Lung (tissue), 12 donors: ENCODE data around the gene NCBP3. TPM values are rescaled to one million over a fixed set of nuclear protein-coding genes. Genes with fewer than 3 reads are reported as not detected.

ENCODE experiments used
- ATAC-seq: fragments of 200-7000 bp; cut with Tn5 transposase; one replicate; pipeline ENCODE4 v1.9.1; 2020; ENCODE audit warnings: moderate number of reproducible peaks; ENCODE audit not compliant: insufficient read depth, low FRiP score
- DNase-seq, 3 donors: peaks; one replicate each; pipeline ENCODE4 v3.0.0-alpha.2; 2013 to 2017
- H3K27ac ChIP-seq, 2 donors: one replicate each; pipeline ENCODE4 v1.5.1; 2013; ENCODE audit warnings: mild to moderate bottlenecking in 2 of 2, moderate library complexity in 2 of 2, control low read depth in 1 of 2, inconsistent platforms in 1 of 2, low read depth in 1 of 2, low read length in 1 of 2
- H3K27me3 ChIP-seq, 3 donors: one replicate each; pipeline ENCODE4 v1.5.1; 2013; ENCODE audit warnings: low read length in 2 of 3; ENCODE audit not compliant: control insufficient read depth in 3 of 3, insufficient read depth in 3 of 3
- H3K36me3 ChIP-seq, 4 donors: one replicate each; pipeline ENCODE4 v1.5.1; 2013; ENCODE audit warnings: low read length in 4 of 4, mild to moderate bottlenecking in 1 of 4, moderate library complexity in 1 of 4; ENCODE audit not compliant: control insufficient read depth in 4 of 4, insufficient read depth in 4 of 4
- H3K4me1 ChIP-seq, 5 donors: one replicate each; pipeline ENCODE4 v1.5.1; 2013; ENCODE audit warnings: low read length in 5 of 5, mild to moderate bottlenecking in 2 of 5, moderate library complexity in 1 of 5; ENCODE audit not compliant: control insufficient read depth in 5 of 5, insufficient read depth in 5 of 5
- H3K4me3 ChIP-seq: one replicate; pipeline ENCODE4 v1.5.1; 2013; ENCODE audit warnings: mild to moderate bottlenecking, control low read depth, moderate library complexity
- H3K9ac ChIP-seq, 2 donors: one replicate each; pipeline ENCODE4 v1.5.1; 2013; ENCODE audit warnings: low read length in 2 of 2, control low read depth in 1 of 2; ENCODE audit not compliant: insufficient read depth in 1 of 2
- H3K9me3 ChIP-seq, 4 donors: one replicate each; pipeline ENCODE4 v1.5.1; 2013; ENCODE audit warnings: low read length in 3 of 4, mild to moderate bottlenecking in 1 of 4, moderate library complexity in 1 of 4; ENCODE audit not compliant: control insufficient read depth in 4 of 4, insufficient read depth in 3 of 4
- WGBS, 2 donors: extraction: QIAGEN DNeasy Blood & Tissue Kit; methylation state at CpG; one replicate each; pipeline ENCODE4 v1.1.7; 2013; 5-methylcytosine and 5-hydroxymethylcytosine counted together
- polyA plus RNA-seq, 2 donors: library from polyadenylated mRNA; stranded (reverse); fragments of 200-250 nt; gene quantifications; one replicate each; pipeline ENCODE4 v1.2.1, GENCODE V29; 2013
- total RNA-seq, 2 donors: library from RNA; depleted of rRNA in 1 of 2; stranded (reverse); fragments of >200 nt in 1 of 2; gene quantifications; one replicate each; pipeline ENCODE4 v1.2.1, GENCODE V29; 2014 to 2021
- TF ChIP-seq, protein P1 (sequence below): IDR thresholded peaks from 2 replicates; pipeline ENCODE4 v1.5.1; 2012; ENCODE audit warnings: mild to moderate bottlenecking; ENCODE audit errors: control extremely low read depth, extremely low read depth
- donor health status: control.
- donor health status: control.
- donor health status: Bipolar disorder and iron deficiency.
- donor health status: healthy.
- donor health status: DM: yes; HTN: yes; CAD: no.

NCBP3 gene
- total and polyA plus RNA-seq, 4 donors = 15.9 to 49.4 (median 26.0) TPM

DNA sequence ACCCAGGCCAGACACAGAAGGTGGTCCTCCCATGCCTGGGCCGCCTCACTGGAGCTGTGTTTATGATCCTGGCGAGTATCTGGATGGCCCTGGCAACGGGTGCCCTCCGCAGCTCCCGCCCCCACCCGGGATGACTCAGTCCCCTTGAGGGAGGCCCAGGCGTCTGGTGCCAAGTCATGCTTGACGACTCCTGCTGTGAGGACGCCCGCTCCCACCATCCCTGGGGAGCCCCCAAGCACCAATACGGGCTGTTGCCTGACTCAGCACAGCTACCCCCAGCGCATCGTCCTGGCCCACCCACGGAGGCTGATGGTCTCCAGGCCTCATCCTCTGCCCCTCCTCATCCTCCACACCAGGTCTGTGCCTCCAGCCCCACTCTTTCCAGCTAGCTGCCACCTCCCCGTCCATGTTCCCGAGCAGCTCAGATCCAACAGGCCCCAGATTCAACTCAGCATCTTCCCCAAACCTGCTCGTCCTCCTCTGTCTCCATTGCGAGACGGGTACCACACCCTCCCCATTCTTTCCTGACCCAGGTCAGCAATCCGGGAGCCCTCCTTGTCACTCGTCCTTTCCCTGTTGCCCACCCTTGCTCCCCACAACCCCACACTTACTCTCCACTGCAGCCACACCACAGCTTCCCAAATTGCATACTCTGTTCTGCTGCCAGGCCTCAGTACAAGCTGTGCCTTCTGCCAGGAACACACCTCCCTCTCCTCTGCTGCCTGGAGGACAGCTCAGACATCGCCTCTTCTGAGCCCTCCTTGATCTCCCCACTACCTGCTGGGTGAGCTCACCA is 44.2 kb upstream of the NCBP3 start:
- Histone ChIP-seq H3K36me3 (no peaks in the 10 kb centered on the region), H3K27ac (peak overlapping the region in 1 of 2 donors; percentile 58), H3K27me3 (no peaks in the 10 kb centered on the region), H3K9me3 (no peaks in the 10 kb centered on the region), H3K4me1 (peaks cover 0 to 48% (median 13%) of the 10 kb centered on the region in 5 donors), H3K4me3 (no peak overlapping the region), H3K9ac (no peak overlapping the region)
- peak in 1 of 3 donors; percentile 26 for DNase-seq
- TF ChIP-seq, protein P1, sequence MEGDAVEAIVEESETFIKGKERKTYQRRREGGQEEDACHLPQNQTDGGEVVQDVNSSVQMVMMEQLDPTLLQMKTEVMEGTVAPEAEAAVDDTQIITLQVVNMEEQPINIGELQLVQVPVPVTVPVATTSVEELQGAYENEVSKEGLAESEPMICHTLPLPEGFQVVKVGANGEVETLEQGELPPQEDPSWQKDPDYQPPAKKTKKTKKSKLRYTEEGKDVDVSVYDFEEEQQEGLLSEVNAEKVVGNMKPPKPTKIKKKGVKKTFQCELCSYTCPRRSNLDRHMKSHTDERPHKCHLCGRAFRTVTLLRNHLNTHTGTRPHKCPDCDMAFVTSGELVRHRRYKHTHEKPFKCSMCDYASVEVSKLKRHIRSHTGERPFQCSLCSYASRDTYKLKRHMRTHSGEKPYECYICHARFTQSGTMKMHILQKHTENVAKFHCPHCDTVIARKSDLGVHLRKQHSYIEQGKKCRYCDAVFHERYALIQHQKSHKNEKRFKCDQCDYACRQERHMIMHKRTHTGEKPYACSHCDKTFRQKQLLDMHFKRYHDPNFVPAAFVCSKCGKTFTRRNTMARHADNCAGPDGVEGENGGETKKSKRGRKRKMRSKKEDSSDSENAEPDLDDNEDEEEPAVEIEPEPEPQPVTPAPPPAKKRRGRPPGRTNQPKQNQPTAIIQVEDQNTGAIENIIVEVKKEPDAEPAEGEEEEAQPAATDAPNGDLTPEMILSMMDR = no peak
- ATAC-seq = no peak
- WGBS, 2 donors = 69 to 84% methylated on average over 22 of the region's 22 CpGs

GRCh38 chr17:3889325-3890012 is 43.4 kb upstream of the NCBP3 start:
- no peak overlapping the region for H3K4me3 ChIP-seq
- ATAC-seq (no peak), DNase-seq (no peak)
- no peaks in the 10 kb centered on the region for H3K27me3 ChIP-seq
- H3K4me1 ChIP-seq = peaks cover 0 to 43% (median 13%) of the 10 kb centered on the region in 5 donors
- TF ChIP-seq, protein P1 = no peak
- H3K9ac ChIP-seq = no peak overlapping the region
- no peaks in the 10 kb centered on the region for H3K9me3 ChIP-seq
- peaks cover 0 to 2% (median 0%) of the 10 kb centered on the region in 4 donors for H3K36me3 ChIP-seq
- peak overlapping the region in 1 of 2 donors; percentile 58 for H3K27ac ChIP-seq
- 90% methylated on average over 17 of the region's 17 CpGs for WGBS, 2 donors

GRCh38 chr17:3888343-3889171 is 42.5 kb upstream of the NCBP3 start:
- Histone ChIP-seq H3K27me3 (no peaks in the 10 kb centered on the region), H3K27ac (peak overlapping the region; percentile 34 to 36), H3K4me1 (peaks cover 0 to 34% (median 13%) of the 10 kb centered on the region in 5 donors), H3K9me3 (no peaks in the 10 kb centered on the region), H3K36me3 (peaks cover 0 to 5% (median 1%) of the 10 kb centered on the region in 4 donors), H3K9ac (no peak overlapping the region), H3K4me3 (no peak overlapping the region)
- DNase-seq (peak; percentile 30 to 50 (median 40)), ATAC-seq (no peak)
- TF ChIP-seq, protein P1 = no peak
- 80 to 85% methylated on average over 50 of the region's 50 CpGs for WGBS, 2 donors
